Endometrium (tissue), 2 donors: ENCODE data around the gene MGRN1.
"Not testable (repeated sequence)": the region's sequence is repeated elsewhere in the genome, so short reads cannot be mapped to it uniquely, and the experiment has no call there.

Experiments
- FAIRE-seq: peaks from 2 replicates; lab custom pipeline; 2012; peaks lifted over from hg19 to GRCh38; lab: Jason Lieb, UNC
- donor health status: control.
- donor health status: control.

The MGRN1 gene

DNA sequence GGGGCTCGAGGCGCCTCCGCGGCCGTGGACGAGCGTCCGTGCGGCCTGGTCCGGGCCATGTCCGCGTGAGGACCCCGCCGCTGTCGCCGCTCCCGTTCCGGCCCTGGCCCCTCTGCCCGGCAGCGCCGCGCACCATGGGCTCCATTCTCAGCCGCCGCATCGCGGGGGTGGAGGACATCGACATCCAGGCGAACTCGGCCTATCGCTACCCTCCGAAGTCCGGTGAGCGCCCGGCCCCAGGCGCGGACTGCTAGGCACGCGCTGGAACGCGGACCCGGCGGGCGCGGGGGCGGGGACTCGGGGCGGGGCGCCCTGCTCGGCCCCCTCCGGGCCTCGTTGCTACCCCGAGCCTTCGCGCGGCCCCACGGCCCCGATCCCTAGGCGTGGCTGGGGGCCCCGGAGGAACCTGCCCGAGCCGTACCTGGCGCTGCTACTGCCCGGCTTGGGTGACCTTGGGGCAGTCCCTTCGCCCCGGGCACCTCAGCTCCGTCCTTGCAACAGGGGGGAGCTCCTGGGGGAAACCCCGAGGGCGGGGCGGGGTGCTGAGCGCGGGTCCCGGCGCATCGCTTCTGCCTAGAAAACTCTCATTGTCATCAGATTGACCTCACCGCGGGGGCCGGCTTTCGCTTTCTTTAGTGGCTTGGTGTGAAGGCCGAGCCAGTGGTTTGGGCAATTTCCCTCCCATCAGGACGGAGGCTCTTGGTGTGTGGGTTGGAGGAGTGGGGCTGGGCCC, 367 bp downstream of the MGRN1 start:
- FAIRE-seq, result no peak

DNA sequence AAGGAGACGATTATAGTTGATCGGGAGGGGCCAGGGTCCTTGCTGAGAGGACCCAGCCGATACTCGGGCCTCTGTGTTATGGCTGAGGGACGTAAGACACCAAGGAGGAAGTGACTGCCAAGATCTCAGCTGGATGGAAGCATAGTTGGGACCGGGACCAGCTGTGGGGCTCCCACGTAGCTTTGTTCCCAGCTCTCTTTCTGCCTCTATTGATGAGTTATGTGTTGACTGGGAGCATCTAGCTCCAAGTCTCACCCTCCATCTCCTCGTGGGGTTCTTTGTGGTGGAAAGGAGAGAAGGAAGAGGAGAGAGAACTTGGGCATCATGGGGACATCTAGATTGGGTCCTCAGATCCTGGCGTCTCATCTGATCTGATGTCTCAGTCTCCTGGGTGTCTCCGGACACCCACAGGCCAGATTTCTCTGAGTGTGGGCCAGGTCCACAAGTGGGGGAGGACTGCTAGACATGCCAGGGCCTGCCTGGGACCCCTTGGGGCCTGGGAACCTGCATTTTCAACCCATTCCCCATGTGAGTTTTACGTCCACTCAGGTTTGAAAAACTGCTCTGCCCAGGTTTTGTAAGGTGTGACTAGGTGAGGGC, 1.0 kb downstream of the MGRN1 start:
- FAIRE-seq, result no peak

DNA sequence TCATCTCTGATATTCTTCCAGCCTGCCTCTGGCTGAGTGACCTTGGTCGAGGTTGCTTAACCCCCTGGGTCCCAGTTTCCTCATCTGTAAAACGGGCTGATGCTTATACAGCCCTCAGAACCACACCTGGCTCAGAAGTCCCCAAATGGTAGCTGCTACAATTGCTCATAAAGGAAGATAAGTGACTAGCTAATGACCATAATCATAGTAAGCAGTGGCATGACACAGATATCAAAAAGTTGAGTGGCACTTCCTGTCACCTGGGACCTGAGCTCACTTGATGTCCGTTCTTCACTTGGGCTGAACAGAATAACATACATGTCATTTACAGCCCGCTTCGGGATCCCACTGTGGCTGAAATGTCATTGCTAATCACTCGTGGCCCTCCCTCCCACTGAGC, 1.8 kb downstream of the MGRN1 start:
- no peak for FAIRE-seq

DNA sequence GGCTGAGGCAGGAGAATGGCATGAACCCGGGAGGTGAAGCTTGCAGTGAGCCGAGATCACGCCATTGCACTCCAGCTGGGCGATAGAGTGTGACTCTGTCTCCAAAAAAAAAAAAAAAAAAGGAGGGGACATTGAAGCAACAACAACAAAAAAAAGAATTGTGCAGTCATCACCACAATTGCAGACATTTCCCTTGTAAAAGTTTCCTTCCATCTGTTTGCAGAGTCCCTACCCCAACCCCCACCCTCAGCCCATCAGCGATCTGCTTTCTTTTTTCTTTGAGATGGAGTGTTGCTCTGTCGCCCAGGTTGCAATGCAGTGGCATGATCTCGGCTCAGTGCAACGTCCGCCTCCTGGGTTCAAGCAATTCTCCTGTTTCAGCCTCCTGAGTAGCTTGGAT, 3.7 kb downstream of the MGRN1 start:
- no peak for FAIRE-seq

DNA sequence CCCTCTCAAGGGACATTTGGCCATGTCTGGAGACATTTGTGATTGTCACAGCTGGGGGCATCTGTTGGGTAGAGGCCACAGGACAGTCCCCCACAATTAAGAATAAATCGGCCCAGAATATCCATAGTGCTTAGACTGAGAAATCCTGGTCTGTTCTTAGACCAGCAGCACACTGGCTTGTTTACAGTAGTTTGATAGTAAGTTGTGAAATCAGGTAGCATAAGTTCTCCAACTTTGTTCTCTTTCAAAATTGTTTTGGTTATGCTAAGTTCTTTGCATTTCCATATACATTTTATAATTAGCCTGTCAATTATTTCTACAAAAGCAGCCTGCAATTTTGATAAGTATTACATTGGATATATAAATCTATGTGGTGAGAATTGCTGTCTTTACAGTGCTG, 6.8 kb downstream of the MGRN1 start:
- no peak for FAIRE-seq

DNA sequence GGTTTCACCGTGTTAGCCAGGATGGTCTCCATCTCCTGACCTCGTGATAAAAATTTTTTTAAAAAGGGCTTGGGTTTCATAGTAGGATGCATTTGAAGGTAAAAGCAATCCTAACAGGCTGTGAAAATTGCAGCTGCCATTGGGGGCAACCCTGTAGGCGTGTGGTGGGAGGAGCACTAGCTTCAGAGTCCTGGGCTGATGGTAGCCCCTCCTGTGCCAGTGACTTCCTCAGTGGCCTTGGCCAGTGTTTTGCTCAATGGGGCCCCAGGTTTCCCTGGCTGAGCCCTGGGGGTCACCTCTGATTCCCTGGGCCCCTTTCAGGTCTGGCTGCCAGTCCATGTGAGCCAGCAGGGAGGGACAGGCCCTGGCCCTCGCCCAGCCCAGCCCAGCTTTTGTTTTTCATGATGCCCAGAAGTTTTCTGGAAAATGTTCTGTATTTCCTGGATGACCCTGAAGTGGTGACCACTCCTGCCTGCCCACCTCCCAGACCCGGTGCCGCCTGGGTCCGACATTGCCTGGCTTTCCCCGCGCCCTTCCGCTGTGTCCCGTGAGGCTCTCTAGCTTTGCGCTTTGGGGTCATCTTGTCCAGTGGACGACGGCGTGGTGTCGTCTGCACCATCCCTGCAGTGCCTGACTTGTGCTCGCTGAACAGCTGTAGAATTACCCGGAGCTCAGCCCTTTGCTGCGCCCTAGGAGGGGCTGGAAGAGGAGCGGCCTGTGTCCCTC, 9.4 kb downstream of the MGRN1 start:
- FAIRE-seq, result no peak

DNA sequence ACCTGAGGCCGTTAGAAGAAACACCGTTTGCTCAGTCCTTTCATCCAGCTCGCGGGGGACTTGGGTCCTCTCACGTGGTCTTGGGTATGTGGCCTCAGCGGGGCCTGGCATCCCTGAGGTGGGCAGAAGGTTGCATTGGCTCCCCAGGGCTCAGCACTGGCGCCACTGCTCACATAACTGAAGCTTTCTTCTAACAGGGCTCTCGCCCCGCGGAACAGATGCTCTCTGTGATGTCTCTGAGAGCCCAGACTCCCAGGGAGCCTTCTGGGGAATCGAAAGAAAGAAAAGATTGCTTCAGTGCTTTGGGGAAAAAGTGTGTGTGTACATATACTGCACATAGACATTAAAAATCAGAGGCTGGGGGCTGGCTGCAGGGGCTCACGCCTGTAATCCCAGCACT, 10.1 kb downstream of the MGRN1 start:
- no peak for FAIRE-seq

DNA sequence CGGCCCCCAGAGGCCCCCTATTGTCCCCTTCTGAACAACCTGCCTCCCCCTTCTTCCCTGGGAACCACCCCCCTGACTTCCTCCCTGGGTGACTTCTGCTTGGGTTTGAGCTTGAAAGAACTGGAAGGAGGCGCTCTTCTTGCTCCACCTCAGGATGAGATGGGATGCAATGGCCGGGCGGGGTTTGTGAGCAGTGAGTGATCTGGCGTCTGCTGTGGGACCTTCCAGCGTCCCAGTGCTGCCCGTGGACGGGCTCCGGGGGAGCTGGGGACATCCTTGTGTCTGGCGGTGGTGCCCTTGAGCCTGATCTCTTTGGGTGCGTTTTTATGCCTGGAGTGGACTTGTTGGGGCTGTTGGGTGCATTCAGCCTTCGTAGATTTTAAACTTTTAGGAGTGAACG, 11.6 kb downstream of the MGRN1 start:
- FAIRE-seq, result no peak

DNA sequence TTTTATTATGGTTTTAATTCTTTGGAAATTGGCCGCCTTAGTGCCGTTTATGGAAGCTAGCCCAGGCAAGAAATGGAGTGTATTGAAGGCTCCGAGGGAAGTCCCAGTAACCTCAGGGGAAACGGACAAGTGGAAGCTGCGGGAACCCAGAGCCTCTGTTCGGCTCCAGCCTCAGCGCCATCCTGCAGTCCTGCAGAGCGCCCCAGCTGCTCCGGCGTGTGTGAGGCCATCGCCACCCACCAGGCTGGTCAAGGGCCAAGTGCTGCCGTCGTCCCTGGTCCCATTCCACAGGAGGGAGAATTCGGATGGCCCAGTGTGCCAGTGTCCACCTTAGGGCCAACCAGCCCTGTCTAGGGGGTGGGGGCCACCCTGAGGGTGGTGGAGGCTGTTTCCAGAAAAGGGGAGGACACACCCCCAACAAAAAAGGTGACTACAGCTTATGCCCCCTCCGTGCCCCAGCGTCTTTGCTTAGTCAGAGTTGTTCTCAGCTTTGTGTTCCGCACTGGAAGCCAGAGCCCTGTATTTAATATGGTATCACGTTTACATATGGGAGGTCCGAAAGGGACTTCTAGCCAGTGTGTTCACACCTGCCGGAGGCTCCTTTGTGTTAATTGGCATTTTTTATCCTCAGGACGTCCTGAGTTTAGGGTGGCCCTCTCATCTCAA, 13.0 kb downstream of the MGRN1 start:
- no peak for FAIRE-seq

DNA sequence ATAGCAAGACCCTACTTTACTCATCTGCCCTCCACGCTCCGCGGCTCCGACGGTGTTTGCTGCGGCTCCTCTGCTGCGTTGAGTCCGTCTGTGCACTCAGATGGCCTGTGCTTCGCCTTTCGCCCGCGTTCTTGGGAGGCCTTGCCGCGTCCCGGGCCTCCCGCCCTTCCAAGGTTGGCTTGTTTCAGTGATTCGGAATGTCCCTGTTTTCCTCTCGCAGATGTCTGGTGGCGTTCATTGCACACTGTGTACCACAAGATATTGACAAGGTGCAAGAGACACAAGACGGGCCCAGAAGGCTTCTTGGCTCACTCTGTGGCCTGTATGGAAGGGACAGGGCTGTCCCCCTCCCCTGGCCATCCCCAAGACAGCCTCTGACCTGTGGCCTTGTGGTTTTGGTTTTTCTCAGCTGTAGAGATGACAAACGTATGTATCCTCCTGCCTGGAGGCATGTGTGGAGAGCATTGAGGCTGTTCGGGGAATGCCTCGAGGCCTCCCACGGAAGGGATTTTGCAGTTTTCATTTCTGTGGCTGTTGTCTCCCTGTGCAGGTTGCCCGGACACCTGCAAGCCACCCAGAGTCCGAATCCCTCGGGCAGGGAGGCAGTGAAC, 15.4 kb downstream of the MGRN1 start:
- no peak for FAIRE-seq

DNA sequence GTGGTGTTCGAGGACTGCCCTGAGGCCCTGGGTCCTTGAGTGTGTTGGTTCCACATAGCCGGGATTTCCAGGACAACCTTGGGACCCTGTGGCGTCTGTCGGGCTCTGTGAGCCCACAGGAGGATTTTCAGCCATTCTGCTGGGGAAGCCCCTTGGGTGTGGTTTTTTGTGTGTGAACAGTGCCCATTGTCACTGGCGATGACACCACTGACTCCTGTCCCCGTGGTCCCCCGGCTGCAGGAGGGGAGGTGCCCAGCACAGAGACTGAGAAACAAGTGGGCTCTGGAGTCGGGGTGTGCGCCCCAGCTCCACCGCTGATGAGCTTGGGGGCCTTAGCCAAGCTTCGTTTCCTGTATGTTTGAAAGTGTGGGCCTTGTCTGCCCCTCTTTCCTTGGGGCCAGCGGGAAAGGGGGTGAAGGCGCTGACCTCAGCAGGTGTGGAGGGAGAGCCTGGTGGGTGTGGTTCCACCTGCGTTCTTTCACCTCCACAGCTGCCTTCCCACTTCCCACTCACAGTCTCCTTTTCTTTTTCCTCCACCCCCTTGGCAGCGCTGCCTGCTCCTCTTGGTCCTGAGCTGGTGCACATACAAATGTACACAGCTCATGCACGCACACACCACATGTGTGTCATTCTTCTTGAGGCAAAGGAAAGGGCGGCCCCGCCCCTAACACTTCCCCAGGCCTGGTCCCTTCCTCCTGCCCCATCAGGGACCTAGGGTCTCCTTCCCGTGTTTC, 16.1 kb downstream of the MGRN1 start:
- no peak for FAIRE-seq

DNA sequence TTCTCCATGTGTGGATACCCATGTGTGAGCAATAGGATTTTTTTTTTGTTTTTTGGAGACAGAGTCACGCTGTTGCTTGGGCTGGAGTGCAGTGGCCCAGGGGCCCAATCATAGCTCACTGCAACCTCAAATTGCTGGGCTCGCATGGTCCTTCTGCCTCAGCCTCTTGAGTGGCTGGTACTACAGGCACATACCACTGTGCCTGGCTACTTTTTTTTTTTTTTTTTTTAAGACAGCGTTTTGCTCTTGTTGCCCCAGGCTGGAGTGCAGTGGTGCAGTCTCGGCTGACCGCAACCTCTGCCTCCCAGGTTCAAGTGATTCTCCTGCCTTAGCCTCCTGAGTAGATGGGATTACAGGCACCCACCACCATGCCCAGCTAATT, 16.7 kb downstream of the MGRN1 start:
- FAIRE-seq, result no peak

DNA sequence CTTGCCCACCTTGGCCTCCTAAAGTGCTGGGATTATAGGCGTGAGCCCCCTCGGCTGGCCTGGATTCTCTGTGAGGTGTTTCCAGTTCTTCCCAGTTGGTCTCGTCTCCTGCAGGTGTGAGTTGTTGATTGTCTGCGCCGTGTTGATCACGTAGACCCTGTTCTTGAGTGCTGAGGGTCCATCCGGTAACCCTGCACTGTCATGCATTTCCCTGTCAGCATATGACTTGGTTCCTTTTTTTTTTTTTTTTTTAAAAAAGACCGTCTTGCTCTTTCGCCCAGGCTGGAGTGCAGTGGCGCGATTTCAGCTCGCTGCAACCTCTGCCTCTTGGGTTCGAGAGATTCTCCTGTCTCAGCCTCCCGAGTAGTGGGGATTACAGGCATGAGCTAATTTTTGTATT, 17.3 kb downstream of the MGRN1 start:
- FAIRE-seq, result no peak

DNA sequence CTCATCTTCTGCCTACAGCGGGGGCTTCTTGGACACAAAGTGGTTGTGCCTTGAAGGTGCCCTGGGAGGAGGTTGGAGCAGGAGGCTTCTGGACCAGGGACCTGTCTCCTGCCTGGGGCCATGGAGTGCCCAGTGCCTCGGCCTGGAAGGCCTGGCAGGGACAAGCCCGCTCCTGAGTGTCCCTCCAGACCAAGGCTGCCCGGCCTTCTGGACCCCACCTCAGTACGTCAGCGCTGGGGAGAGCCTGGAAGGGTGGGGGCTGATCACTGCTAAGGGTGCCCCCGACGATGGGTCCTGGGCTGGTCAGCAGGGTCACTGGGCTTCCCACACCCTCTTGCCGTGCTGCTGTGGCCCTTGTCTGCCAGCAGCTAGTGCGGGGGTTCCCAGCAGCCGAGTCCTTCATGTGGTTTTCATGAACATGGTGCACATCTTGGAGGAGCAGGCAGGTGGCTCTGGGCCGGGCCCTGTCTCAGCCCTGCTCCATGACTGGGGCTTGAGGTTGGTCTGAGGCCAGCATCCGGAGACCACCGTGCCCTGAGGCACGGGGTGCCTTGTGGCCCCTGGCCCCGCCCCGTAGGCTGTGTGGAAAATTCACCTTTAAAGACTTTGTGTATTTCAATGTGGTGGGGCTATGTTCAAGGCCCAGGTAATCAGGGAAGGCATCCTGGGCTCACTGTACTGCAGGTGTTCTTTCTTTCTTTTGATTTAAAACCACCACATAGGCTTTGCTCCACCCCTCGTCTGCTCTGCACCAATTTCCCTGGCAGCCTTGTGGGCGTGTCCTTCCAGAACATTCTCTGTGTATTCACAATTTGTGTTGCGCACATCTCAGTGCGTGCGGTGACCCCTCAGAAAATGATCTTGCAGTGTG, 22.4 kb downstream of the MGRN1 start:
- FAIRE-seq, result no peak

DNA sequence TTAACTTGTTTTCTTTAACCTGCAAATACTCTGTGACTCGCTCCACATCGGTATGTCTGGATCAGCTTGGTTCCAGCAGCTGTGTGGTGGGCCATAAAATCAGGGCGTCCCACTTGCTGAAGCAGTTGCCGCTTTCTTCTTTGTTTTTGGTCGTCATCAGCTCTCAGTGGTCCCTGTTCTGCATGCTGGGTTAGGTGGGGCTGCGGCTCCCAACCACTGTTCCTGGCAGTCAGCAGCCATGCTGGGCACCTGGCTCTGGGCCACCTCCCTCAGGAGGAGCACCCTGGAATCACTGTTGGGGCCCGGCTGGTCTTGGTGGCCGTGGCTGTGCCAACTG, 23.0 kb downstream of the MGRN1 start:
- FAIRE-seq, result no peak

DNA sequence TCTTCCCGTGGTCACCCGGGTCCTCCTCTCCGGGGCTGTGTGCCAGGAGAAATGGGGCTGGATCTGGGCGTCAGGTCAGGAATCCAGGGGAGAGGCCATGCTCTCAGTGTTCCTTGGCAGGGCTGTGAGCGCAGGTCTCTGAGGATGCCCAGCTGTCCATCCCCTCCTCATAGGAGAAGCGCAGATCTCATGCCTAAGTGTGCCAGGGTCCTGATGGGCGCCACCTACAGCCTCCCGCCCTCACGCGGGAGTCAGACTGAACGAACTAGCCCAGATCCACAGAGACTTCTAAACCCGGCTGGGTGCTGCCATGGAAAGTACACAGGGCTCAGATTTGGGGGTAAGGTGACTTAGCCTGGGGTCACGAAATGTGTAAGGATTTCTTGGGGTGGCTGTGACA, 24.3 kb downstream of the MGRN1 start:
- FAIRE-seq, result no peak

DNA sequence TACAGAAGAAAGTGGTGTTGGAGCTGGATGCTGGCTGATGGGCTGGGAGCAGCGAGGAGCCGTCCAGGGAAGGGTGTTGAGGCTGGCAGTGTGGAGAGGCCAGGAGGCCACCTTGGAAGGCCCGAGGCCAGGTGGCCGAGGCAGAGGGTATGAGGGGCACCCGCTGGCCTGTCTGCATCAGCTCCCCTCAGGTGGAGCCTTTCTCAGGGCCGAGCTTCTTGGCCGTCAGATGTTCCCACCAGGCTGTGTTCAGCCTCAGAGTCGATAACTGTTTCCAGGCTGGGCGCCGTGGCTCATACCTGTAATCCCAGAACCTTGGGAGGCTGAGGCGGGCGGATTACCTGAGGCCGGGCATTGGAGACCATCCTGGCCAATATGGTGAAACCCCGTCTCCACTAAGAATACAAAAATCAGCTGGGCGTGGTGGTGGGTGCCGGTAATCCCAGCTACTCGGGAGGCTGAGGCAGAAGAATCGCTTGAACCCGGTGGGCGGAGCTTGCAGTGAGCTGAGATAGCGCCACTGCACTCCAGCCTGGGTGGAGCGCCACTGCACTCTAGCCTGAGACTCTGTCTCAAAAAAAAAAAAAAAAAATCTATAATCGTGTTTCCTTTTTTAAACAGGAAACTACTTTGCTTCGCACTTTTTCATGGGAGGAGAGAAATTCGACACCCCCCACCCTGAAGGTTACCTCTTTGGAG, 25.3 kb downstream of the MGRN1 start:
- no peak for FAIRE-seq

DNA sequence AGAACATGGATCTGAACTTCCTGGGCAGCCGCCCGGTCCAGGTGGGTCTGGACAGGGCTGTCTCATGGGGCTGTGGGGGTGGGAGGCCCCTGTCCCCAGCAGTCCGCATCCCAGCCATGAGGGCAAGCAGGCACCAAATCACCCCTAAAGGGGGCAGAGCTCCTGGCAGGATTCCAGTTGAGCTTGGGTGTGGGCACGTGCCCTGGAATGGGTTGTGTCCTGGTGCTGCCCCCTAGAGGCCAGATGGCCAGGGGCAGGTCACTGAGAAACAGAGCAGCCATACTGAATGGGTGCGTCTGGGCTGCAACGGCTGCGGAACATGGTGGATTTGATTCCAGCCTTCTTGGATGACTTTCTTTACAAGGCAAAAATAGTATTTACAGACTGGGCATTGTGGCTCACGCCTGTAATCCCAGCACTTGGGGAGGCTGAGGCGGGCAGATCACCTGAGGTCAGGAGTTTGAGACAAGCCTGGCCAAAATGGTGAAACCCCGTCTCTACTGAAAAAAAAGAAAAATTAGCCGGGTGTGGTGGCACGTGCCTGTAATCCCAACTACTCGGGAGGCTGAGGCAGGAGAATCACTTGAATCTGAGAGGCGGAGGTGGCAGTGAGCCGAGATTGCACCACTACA, 25.9 kb downstream of the MGRN1 start:
- FAIRE-seq, result not testable (repeated sequence)

DNA sequence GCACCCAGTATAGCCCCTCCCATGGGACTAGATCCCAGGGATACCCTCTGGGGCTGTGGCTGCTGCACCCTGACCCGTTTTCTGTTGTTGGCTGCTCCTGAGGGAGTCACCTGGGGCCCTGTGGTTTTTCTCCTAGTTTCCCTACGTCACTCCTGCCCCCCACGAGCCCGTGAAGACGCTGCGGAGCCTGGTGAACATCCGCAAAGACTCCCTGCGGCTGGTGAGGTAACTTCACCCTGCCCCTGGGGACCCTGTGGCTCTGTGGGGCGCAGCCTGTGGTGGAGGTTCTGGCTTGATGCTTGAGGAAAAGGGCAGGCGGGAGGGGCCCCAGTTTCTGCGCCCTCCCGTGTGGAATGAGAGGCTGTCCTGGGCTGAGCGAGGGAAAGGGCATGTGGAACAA, 27.2 kb downstream of the MGRN1 start:
- no peak for FAIRE-seq

DNA sequence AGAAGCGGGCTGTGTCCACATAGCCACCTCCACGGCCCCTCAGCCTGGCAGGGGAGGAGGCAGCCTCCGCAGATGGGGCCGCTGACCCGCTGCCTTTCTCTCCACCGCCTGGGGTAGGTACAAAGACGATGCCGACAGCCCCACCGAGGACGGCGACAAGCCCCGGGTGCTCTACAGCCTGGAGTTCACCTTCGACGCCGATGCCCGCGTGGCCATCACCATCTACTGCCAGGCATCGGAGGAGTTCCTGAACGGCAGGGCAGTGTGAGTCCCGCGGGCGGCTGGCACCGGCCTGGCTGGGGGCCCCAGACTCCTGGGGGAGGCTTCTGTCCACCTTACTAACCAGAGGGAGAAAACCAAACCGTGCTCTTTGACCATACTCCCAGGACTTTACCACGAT, 27.9 kb downstream of the MGRN1 start:
- no peak for FAIRE-seq
